Middle frontal gyrus (tissue), 1 donor: ENCODE measurements around the gene LILRA6.
"Not testable (repeated sequence)": the region's sequence is repeated elsewhere in the genome, so short reads cannot be mapped to it uniquely, and the experiment has no call there.

Source experiments
- DNase-seq: peaks from one replicate; pipeline ENCODE4 v3.0.0-alpha.2; 2015; ENCODE audit warnings: low spot score; ENCODE audit errors: extremely low spot score

LILRA6 gene

DNA sequence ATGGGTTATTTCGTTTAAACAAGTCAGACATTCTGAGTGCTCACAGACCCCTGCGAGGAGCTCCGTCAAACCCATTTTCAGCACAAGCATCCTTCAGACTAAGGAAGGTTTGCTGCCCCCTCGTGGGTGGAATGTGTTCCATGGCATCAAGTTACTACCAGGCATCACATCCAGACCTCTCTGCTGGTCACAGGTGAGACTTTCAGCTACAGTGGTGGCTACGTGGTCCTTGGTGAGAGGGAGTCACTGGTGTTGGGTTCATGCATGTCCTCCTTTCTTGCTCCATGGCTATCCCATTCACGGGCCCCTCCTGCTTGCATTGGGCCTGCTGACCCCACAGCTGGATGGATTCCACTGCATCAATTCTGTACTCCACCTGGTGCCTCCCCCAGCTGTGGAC is 23.5 kb upstream of the LILRA6 start:
- DNase-seq: no peak

DNA sequence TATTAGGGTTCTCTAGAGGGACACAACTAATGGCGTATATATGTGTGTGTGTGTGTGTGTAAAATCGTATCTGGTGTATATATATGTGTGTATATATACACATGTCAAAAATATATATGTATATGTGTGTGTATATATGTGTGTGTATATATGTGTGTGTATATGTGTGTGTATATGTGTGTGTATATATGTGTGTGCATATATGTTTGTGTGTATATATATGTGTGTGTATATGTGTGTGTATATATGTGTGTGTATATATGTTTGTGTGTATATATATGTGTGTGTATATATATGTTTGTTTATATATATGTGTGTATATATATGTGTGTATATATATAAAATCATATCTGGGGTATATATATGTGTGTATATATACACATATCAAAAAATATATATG is 19.9 kb upstream of the LILRA6 start:
- DNase-seq: no peak

DNA sequence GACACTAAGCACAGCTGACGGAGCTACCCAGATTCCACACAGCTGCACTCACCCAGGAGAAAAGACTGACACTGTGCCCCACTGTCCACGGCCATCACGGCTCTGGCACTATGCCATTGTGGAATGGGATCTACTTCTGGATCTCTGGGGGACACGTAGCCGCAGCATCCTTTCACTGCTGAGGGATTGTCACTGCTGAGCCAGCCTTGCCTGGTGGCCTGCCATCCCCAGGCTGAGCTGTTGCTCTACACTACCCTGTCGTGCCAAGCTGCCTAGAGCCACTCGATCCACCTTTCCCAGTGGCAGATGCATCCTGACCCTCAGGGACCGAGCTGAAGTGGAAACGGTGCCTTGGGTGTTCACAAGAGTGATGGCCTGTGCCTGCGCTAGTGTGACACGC is 19.5 kb upstream of the LILRA6 start:
- DNase-seq: no peak

DNA sequence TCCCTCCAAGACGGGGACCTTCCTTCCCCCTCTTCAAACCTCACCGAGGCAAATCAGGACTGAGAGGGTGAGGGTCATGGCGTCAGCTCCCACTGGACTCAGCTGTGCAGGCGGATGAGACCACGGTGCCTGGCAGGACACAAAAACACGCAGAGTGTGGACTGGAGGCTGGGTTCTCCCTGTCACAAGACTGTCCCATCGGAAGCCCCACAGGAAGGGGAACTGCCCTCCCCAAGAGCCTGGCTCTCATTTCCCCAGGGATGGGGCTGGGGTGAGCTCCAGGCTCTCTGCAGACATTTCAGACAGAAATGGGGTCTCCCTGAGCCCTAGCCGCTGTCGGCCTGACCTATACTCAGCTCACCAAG is 14.5 kb upstream of the LILRA6 start, which contains the start of gene LILRB5:
TSS of gene LILRB5 (minus strand) at position 158 of the 365 bp plus-strand sequence. CDS start at position 78, 80 bp downstream.
- DNase-seq: no peak

DNA sequence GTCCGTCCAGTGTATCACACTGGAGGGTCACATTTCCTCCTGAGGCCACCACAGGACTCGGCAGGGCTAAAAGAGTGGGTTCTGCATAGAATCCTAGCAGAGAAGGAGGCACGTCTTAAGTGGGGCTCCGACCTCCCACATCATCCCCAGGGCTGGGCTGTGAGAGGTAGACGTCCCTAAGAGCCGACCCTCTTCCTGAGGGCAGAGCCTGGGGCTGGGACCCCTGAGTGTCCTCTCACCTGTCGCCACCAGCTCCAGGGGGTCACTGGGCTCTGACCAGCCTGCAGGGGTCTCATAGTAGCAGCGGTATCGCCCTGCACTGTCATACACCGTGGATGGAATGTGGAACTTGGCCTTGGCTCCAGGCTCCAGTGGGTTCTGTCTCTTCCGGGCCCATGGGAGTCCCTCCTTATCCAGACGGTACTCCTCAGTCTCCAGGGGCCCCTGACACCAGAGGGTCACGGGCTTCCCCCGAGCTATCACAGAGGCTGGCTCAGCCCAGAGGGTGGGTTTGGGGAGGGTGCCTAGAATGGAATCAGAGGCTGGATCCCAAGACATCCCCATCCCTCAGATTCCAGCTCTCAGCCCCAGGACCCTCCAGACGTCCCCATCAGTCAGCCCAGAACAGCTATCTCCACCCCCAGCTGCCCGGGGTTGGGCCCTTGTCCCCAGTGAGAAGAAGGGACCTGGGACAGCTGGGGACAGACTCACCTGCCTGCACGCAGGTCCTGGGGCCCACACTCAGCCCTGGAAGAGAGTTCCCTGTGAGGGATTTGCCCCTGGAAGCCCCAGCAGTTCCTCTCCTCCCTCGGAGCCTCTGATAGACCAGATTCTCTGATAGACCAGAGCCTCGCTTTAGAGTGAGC is 13.9 kb upstream of the LILRA6 start:
- DNase-seq: no peak

DNA sequence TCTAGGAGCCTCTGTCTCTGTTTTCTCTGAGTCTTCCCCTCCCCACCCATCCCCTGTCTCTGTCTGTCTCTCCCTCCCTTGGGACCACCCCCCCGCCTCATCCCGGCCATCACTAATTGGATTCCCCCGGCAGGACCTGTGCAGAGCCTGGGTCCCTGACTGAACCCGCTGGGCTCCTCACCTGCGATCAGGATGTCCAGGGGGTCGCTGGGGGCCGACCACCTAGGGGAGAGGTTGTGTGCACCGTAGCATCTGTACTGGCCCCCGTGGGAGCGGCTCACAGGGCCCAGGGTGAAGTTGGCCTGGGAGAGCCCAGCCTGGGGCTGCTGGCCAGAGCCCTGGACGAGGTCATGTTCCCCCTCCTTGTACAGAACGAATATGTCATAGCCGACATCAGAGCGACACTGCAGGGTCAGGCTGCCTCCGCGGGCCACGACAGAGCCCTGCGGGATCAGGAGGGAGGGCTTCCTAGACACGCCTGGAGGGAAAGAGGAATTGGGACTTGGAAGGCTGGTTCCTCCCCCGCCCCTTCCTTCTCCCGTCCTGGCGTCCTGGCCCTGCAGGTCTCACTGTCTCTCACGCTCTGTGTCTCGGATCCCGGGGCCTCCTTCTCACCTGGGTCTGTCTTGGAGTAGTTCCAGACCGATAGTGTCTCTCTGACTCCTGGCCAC is 12.7 kb upstream of the LILRA6 start:
- DNase-seq: no peak

DNA sequence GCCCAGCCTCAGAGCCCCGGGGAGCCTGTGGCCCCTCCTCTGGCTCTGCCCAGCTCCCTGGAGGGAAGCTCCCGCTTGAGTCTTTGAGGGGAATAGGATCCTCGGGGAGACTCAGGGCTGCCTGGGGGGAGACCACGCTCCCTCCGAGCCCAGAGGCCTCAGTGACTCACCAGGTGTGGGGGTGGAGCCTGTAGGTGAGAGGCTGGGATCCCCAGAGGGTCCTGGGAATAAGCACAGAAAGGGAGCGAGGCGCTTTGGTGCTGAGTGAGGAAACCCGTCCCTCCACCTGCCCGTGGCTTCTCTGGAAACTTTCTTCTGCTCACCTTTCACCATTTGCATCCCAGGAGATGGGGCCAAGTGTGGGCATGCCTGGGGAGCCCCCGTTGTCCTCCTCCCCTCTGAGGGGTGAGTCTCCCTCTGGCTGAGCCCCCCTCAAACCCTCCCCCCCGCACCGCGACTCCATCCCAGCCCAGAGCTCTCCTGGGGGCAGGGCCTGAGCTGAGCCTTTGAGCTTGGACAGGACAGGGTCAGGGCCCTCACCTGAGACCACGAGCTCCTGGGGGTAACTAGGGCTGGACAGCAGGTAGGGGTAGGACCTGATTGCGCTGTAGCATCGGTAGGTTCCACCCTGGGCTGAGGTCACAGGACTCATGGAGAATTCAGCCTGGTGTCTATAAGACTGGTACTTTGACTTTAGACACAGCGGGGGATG is 11.8 kb upstream of the LILRA6 start:
- no peak for DNase-seq

DNA sequence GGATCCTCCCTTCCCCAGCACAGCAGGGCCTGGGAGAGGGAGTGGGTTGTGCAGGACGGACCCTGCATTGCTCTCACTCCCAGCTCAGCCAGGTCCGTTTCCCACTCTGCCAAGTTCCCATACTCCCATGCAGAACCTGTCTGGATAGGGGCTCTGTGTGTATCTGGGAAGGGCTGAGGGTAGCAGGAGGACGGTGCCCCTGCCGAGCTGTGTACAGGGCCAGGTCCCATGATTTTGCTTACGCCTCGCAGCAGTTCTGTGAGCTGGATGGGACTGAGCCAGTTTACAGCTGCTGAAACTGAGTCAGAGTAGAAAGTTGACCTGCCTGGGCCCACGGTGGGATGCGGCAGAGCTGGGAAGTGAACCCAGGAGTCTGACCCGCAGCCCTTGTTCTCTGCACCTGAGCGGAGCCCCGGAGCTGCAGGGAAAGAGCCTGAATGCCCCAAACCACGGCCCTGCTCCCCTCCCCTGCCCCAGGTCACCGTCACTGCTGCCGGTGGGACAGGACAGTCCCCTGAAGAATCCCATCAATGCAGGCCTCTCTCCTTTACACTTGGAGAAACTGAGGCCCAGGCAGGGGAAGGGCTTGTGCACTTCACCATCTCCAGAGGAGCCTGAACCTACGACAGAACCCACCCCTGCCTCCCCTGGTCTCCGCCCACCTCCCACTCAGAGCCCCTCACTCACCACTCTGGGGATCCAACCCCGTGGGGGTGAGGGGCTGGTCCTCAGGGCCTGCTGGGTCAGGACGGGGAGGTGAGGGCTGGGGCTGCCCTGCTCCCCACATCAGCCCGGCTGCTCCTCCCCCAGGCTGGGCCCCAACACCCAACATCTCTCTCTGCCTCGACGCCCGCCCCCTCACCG is 11.0 kb upstream of the LILRA6 start:
- no peak for DNase-seq

DNA sequence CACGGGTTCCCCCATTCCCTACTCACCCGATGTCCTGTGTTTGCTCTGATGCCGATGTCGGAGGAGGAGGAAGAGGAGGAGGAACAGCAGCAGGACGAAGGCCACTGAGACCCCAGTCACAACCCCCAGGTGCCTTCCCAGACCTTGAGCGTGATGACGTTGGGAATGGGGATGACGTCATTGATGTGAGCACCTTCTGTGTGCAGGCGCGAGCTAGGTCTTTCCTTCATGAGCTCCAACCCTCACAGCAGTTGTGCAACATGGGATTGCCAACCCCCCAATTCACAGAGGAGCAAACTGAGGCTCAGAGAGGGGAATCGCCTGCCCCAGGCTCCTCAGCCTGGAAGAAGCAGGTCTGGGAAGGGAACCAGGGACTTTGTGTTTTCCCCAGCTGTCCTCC is 10.3 kb upstream of the LILRA6 start:
- no peak for DNase-seq

DNA sequence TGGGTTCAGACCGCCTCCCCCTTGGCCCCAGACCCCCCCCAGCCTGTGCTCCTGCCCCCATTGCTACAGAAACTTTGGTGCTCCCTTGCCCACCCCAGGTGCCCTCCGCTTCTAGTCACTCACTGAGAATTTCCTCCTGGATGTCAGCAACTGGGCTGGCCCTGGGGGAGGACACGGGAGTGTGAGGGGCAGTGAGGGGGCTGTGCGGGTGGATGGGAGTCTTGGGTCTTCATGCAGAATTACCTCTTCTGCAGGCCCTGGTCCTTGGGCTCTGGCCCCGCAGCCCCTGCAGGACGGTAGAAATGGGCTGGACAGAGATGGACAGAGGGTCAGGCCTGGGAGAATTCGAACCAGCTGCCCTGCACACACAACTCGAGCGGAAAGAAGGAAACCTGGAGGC is 9.7 kb upstream of the LILRA6 start:
- no peak for DNase-seq

DNA sequence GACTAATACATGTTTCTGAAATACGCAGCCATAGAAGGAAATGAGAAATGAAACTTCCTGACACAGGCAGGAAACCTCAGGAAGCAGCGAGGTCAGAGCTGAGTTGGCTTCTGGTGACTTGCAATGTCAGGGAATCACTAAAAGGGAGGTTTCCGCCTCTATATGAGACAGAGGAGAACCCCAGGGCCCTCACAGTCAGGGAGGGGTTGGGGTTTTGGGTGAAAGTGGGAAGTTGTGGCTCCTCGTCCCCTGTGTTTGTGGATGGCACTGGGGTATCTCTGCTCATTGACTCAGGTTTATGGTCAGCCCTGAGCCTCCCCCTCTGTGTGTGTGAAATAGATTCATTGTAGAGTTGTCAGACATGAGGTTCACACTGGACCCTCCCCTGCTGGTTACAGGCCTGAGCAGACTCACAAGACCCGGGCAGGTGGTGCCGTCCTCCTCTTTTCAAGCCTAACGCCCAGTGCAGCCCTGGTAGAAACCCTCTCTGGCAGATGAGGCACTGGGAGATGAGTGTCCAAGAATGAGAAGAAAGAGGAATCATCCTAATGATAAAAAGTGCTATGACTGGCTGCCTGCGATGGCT is 5.5 kb upstream of the LILRA6 start:
- DNase-seq: no peak

DNA sequence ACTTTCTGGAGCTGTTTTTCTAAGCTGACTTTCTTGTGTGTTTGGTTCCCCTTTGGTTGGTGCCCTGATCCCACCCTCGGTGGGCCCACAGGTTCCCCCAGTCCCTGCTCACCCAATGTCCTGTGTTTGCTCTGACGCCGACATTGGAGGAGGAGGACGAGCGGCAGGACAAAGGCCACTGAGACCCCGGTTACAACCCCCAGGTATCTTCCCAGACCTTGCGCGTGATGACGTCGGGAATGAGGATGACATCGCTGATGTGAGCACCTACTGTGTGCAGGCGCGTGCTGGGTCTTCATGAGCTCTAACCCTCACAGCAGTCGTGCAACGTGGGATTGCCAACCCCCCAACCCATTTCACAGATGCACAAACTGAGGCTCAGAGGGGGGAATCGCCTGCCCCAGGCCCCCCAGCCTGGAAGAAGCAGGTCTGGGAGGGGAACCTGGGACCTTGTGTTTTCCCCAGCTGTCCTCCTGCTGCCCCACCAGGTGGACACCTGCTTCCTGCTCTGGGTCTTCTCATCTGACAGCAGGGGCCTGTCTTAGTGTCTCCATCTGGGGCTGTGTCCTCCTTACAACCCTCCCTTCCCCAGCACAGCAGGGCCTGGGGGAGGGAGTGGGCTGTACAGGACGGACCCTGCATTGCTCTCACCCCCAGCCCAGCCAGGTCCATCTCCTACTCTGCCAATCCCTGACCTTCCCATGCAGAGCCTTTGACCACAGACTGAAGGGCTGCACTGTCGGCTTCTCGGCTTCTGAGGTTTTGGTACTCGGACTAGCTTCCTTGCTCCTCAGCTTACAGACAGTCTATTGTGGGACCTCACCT is 4.7 kb upstream of the LILRA6 start:
- no peak for DNase-seq

DNA sequence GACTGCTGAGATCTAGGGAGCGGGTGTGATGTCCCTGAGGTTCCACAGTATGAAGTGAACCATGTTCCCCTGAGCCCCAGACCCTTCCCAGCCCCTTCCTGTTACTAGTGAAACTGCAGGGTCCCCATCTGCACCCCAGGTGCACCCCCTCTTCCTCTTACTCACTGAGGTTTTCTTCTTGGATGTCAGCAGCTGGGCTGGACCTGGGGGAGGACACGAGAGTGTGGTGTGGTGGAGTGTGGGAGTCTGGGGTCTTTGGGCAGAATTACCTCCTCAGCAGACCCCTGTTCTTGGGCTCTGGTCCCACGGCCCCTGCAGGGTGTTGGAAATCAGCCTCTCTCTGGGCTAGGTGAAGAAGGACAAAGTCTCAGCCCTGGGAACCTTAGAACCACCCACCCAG is 3.3 kb upstream of the LILRA6 start:
- DNase-seq: no peak

DNA sequence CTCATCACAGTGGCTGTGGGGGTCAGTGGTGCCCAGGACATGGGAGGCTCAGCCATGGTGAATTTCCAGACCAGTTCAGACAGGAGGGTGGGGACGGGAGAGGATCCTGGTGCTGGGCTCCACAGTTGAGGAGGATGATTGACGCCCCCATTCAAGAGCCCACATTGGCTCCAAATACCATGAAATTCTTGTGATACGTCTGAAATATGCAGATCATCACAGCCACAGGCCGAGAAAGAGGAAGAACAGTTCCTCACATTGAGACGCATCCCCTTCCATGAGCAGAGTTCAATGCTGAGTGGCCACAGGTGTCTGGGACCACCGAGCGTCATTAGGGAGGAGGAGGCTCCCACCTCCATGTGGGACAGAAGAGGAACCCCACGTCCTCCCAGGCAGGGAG is 1.2 kb upstream of the LILRA6 start:
- not testable (repeated sequence) for DNase-seq

DNA sequence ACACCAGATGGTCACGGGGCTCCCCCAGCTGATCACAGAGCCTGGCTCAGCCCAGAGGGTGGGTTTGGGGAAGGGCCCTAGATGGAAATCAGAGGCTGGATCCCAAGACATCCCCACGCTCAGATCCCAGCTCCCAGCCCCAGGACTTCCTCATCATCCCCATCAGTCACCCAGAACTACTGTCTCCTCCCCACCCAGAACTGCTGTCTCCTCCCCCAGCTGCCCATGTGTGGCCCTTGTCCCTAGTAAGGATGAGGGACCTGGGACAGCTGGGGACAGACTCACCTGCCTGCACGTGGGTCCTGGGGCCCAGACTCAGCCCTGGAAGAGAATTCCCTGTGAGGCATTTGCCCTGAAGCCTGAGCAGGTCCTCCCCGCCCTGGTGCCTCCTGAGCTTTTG is 356 bp downstream of the LILRA6 start:
- DNase-seq: not testable (repeated sequence)

DNA sequence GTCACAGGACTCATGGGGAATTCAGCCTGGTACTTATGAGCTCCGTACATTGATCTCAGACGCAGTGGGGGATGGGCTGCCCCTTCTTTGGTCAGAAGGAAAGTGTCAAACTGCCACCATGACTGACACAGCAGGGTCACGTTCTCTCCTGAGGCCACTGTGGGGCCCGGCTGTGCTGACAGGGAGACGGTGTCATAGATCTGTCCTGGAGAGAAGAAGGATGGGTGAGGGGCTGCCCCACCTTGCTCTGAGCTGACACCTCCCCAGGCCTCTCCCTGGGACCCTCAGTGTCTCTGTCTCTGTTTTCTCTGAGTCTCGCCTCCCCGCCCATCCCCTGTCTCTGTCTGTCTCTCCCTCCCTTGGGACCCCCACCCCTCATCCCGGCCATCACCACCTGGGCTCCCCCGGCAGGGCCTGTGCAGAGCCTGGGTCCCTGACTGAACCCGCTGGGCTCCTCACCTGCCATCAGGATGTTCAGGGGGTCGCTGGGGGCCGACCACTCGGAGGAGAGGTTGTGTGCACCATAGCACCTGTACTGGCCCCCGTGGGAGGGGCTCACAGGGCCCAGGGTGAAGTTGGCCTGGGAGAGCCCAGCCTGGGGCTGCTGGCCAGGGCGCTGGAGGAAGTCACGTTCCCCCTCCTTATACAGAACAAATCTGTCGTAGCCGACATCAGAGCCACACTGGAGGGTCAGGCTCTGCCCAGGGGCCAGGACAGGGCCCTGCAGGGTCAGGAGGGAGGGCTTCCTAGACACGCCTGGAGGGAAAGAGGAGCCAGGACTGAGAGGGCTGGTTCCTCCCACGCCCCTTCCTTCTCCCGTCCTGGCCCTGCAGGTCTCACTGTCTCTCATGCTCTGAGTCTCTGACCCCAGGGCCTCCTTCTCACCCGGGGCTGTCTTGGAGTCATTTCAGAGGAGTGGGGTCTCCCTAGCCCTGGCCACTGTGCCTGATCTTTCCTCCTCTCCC is 1.9 kb downstream of the LILRA6 start:
- not testable (repeated sequence) for DNase-seq

DNA sequence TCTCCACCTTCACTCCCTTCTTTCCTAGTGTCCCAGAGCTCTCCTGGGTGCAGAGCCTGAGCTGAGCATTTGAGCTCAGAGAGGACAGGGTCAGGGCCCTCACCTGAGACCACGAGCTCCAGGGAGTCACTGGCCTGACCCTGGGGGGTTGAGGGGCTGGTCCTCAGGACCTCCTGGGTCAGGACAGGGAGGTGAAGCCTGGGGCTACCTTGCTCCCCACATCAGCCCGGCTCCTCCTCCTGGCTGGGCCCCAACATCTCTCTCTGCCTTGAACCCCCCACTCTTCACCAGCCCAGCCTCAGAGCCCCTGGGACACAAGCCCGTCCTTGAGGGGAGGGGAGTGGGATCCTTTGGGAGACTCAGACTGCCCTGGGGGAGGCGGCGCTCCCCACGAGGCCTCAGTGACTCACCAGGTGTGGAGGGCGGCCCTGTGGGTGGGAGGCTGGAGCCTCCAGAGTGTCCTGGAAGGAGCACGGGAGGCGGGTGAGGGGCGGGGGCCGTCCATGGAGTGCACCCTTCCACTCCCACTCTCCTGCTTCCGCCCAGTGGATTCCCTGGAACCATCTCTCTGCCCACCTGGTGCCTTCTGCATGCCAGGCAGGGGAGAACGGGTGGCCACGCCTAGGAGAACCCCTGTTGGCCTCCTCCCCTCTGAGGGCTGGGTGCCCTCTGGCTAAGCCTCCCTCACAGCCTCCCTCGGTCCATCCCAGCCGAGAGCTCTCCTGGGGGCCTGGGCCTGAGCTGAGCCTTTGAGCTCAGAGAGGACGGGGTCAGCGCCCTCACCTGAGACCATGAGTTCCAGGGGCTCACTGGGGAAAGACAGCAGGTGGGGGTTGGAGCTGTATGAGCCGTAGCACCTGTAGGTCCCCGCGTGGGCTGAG is 2.9 kb downstream of the LILRA6 start:
- not testable (repeated sequence) for DNase-seq

DNA sequence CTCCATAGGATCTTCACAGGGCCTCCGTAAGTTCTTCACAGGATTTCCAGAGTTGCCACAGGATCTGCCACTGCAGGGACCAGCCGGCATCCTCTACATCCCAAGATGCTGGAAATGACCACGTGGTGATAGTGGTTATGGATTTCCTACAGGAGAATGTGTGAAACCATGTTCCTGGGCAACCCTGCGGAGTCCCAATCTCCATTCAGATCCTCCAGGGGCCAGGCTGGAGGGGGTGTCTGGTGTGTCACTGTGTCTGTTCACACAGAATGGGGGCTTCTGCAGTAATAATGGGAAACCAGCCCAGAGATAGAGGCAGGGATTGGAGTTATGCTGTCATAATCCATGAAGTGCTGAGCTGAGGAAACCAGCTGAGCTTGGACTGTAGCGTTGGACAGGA is 8.6 kb downstream of the LILRA6 start:
- no peak for DNase-seq
